22Rv1 (cell line): ENCODE data around the gene CFAP65.

Experiments
- ZFX ChIP-seq: fragments of 450-650 bp; IDR thresholded peaks from 2 replicates; pipeline ENCODE4 v1.6.1; 2017; ENCODE audit warnings: antibody characterized with exemption, borderline replicate concordance
- TF ChIP-seq, protein P1 (sequence below): fragments of 450-650 bp; IDR thresholded peaks from 2 replicates; pipeline ENCODE4 v1.5.1; 2017; ENCODE audit warnings: mild to moderate bottlenecking

- TF ChIP-seq, protein P1, sequence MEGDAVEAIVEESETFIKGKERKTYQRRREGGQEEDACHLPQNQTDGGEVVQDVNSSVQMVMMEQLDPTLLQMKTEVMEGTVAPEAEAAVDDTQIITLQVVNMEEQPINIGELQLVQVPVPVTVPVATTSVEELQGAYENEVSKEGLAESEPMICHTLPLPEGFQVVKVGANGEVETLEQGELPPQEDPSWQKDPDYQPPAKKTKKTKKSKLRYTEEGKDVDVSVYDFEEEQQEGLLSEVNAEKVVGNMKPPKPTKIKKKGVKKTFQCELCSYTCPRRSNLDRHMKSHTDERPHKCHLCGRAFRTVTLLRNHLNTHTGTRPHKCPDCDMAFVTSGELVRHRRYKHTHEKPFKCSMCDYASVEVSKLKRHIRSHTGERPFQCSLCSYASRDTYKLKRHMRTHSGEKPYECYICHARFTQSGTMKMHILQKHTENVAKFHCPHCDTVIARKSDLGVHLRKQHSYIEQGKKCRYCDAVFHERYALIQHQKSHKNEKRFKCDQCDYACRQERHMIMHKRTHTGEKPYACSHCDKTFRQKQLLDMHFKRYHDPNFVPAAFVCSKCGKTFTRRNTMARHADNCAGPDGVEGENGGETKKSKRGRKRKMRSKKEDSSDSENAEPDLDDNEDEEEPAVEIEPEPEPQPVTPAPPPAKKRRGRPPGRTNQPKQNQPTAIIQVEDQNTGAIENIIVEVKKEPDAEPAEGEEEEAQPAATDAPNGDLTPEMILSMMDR = no peak
- TF ChIP-seq ZFX = no peak
Observed at GRCh38 chr2:218992196-218992595, 49.1 kb downstream of the CFAP65 start.
